Vagina (tissue), 2 donors: ENCODE data around the gene COG1.

ENCODE experiments used
- POLR2AphosphoS5 ChIP-seq, 2 donors: sonication (generic); formaldehyde crosslinking; IDR thresholded peaks; one replicate each; pipeline ENCODE4 v1.9.0; 2017; ENCODE audit warnings: antibody characterized with exemption in 2 of 2, mild to moderate bottlenecking in 2 of 2, low read depth in 1 of 2; ENCODE audit not compliant: insufficient read depth in 1 of 2
- TF ChIP-seq, protein P1 (sequence below), 3 experiments: fragments of 450-650 bp in 2 of 3; fragments of 200-600 bp in 1 of 3; sonication (generic) in 1 of 3; IDR thresholded peaks; one replicate each; pipeline ENCODE4 v1.5.1; 2017 to 2019; ENCODE audit warnings: antibody characterized with exemption in 3 of 3, mild to moderate bottlenecking in 2 of 3, moderate library complexity in 2 of 3

- TF ChIP-seq, protein P1, sequence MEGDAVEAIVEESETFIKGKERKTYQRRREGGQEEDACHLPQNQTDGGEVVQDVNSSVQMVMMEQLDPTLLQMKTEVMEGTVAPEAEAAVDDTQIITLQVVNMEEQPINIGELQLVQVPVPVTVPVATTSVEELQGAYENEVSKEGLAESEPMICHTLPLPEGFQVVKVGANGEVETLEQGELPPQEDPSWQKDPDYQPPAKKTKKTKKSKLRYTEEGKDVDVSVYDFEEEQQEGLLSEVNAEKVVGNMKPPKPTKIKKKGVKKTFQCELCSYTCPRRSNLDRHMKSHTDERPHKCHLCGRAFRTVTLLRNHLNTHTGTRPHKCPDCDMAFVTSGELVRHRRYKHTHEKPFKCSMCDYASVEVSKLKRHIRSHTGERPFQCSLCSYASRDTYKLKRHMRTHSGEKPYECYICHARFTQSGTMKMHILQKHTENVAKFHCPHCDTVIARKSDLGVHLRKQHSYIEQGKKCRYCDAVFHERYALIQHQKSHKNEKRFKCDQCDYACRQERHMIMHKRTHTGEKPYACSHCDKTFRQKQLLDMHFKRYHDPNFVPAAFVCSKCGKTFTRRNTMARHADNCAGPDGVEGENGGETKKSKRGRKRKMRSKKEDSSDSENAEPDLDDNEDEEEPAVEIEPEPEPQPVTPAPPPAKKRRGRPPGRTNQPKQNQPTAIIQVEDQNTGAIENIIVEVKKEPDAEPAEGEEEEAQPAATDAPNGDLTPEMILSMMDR (IDR thresholded peaks at IDR 0.05): no peak
- TF ChIP-seq POLR2AphosphoS5 (IDR thresholded peaks at IDR 0.05; ENCODE audit: insufficient read depth in 1 of 2, low read depth in 1 of 2): no peak
Observed at GRCh38 chr17:73214851-73215250, 22.0 kb downstream of the COG1 start.
